Transverse colon (tissue), 4 donors: ENCODE measurements around the gene COL21A1. TPM values are rescaled to one million over a fixed set of nuclear protein-coding genes. Genes with fewer than 3 reads are reported as not detected.

ENCODE experiments used
- DNase-seq: peaks from one replicate; pipeline ENCODE4 v3.0.0-alpha.2; 2019
- H3K27ac ChIP-seq, 4 donors: fragments of 200-600 bp; sonication (generic); 2 replicates each; pipeline ENCODE4 v1.5.1; 2016 to 2018; ENCODE audit warnings: inconsistent platforms in 4 of 4
- H3K27me3 ChIP-seq: fragments of 200-600 bp; sonication (generic); 2 replicates; pipeline ENCODE4 v1.5.1; 2017; ENCODE audit warnings: inconsistent platforms
- H3K36me3 ChIP-seq, 4 donors: fragments of 200-600 bp; sonication (generic); 2 replicates each; pipeline ENCODE4 v1.5.1; 2017 to 2019; ENCODE audit warnings: inconsistent platforms in 4 of 4
- H3K4me1 ChIP-seq, 4 donors: fragments of 200-600 bp; sonication (generic); 2 replicates each; pipeline ENCODE4 v1.5.1; 2017 to 2020; ENCODE audit warnings: inconsistent platforms in 4 of 4
- H3K4me3 ChIP-seq, 4 donors: fragments of 200-600 bp; sonication (generic); 1 replicate in 1 of 4; 2 replicates in 3 of 4; pipeline versions ENCODE4 v1.5.1 to v1.6.1; 2017 to 2019; ENCODE audit warnings: inconsistent platforms in 4 of 4
- H3K9me3 ChIP-seq, 2 donors: fragments of 200-600 bp; sonication (generic); 2 replicates each; pipeline ENCODE4 v1.5.1; 2017 to 2019; ENCODE audit warnings: inconsistent platforms in 2 of 2
- EP300 ChIP-seq: sonication (generic); formaldehyde crosslinking; IDR thresholded peaks from one replicate; pipeline ENCODE4 v1.6.1; 2017; ENCODE audit warnings: antibody characterized with exemption, low read depth
- POLR2A ChIP-seq: fragments of 450-650 bp; IDR thresholded peaks from one replicate; pipeline ENCODE4 v1.6.1; 2016; ENCODE audit warnings: antibody characterized with exemption, mild to moderate bottlenecking, moderate library complexity
- POLR2AphosphoS5 ChIP-seq, 3 donors: sonication (generic); formaldehyde crosslinking; IDR thresholded peaks; one replicate each; pipeline ENCODE4 v1.6.1; 2016; ENCODE audit warnings: antibody characterized with exemption in 3 of 3
- WGBS, 2 donors: methylation state at CpG; one replicate each; pipeline ENCODE4 v1.1.5; 2018; ENCODE audit warnings: low coverage in 1 of 2; 5-methylcytosine and 5-hydroxymethylcytosine counted together
- in situ Hi-C, 4 donors: fragments of 200-750 bp; cut with MboI; loops; one replicate each; pipeline versions ENCODE4 v1.15.0 to v1.15.1; 2017; ENCODE audit warnings: low sequenced_read_pairs in 3 of 4, low pct_ligation_motif_present in 1 of 4, low pct_unique_long_range_greater_than_20kb in 1 of 4
- intact Hi-C: fragments of 100-400 bp; cut with DNase I; formaldehyde crosslinking; loops from one replicate; pipeline ENCODE4 v1.15.1; 2023; ENCODE audit warnings: low total_unique reads
- total RNA-seq, 4 donors: library from RNA; depleted of rRNA; stranded (reverse); fragments of >200 nt; gene quantifications; one replicate each; pipeline ENCODE4 v1.1.0, GENCODE V29; 2016
- TF ChIP-seq, protein P1 (sequence below), 5 experiments: fragments of 200-600 bp in 3 of 5; fragments of 450-650 bp in 2 of 5; sonication (generic) in 3 of 5; IDR thresholded peaks; 1 replicate in 2 of 5; 2 replicates in 3 of 5; pipeline ENCODE4 v1.5.1; 2016 to 2017; ENCODE audit warnings: antibody characterized with exemption in 5 of 5, inconsistent platforms in 3 of 5, mild to moderate bottlenecking in 2 of 5, moderate library complexity in 1 of 5

The COL21A1 gene
- total RNA-seq, 4 donors from 2014 or later = 0.40 to 5.7 (median 3.3) TPM

- Histone ChIP-seq H3K27ac (no peak overlapping the region), H3K4me3 (no peak overlapping the region), H3K9me3 (no peaks in the 10 kb centered on the region), H3K36me3 (no peaks in the 10 kb centered on the region), H3K4me1 (no peaks in the 10 kb centered on the region), H3K27me3 (no peaks in the 10 kb centered on the region)
- TF ChIP-seq, protein P1, sequence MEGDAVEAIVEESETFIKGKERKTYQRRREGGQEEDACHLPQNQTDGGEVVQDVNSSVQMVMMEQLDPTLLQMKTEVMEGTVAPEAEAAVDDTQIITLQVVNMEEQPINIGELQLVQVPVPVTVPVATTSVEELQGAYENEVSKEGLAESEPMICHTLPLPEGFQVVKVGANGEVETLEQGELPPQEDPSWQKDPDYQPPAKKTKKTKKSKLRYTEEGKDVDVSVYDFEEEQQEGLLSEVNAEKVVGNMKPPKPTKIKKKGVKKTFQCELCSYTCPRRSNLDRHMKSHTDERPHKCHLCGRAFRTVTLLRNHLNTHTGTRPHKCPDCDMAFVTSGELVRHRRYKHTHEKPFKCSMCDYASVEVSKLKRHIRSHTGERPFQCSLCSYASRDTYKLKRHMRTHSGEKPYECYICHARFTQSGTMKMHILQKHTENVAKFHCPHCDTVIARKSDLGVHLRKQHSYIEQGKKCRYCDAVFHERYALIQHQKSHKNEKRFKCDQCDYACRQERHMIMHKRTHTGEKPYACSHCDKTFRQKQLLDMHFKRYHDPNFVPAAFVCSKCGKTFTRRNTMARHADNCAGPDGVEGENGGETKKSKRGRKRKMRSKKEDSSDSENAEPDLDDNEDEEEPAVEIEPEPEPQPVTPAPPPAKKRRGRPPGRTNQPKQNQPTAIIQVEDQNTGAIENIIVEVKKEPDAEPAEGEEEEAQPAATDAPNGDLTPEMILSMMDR (IDR thresholded peaks at IDR 0.05) = no peak
- TF ChIP-seq POLR2AphosphoS5 (IDR thresholded peaks at IDR 0.05) = no peak
- TF ChIP-seq POLR2A = no peak
- no peak for TF ChIP-seq EP300
- 70 to 85% methylated on average over 2 of the region's 2 CpGs for WGBS, 2 donors
- intact Hi-C loops (no loop called here), in situ Hi-C loops (no loop called here)
- DNase-seq = no peak
These were observed 207.2 kb downstream of the COL21A1 start for GRCh38 chr6:56040223-56040622.

DNA sequence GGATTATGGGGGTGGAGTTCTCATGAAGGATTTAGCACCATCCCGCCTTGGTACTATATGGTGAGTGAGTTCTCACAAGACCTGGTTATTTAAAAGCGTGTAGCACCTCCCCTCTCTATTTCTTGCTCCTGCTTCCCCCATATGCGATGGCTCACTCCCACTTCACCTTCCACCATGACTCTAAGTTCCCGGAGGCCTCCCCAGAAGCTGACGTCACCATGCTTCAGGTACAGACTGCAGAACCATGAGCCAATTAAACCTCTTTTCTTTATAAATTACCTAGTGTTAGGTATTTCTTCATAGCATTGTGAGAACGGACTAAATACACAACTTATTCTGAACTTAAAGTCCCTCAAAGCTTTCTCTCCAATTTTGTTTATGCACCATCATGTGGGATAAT lies 208.6 kb downstream of the COL21A1 start:
- TF ChIP-seq EP300 (no peak), POLR2AphosphoS5 (IDR thresholded peaks at IDR 0.05) (no peak), POLR2A (no peak)
- TF ChIP-seq, protein P1 (IDR thresholded peaks at IDR 0.05) = no peak
- Histone ChIP-seq H3K4me1 (no peaks in the 10 kb centered on the region), H3K27ac (no peak overlapping the region), H3K36me3 (no peaks in the 10 kb centered on the region), H3K4me3 (no peak overlapping the region), H3K27me3 (no peaks in the 10 kb centered on the region), H3K9me3 (no peaks in the 10 kb centered on the region)
- in situ Hi-C loops = no loop called here
- DNase-seq = no peak
- intact Hi-C loops = no loop called here
- WGBS, 2 donors = 87 to 95% methylated on average over 4 to 6 of the region's 6 CpGs

DNA sequence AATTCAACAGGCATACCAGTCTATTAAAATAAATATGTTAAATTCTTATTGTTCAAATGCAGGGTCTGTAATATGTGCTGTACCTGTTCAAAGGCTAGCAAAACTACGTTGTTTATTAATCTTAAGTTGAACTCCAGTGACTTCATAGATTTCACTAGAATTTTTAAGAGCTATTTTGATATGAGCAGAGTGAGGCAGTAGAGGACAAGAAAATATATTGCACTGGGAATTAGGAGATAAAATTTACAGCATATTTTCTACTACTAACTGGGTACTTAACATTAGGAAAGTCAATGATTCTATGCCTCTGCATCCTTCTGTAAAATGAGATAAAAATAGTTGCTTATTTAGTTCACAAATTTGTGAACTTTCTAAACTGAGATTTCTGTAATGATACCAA lies 209.8 kb downstream of the COL21A1 start:
- H3K4me1 ChIP-seq = no peaks in the 10 kb centered on the region
- H3K9me3 ChIP-seq = no peaks in the 10 kb centered on the region
- H3K27me3 ChIP-seq = no peaks in the 10 kb centered on the region
- intact Hi-C loops = no loop called here
- no peak for DNase-seq
- H3K36me3 ChIP-seq = no peaks in the 10 kb centered on the region
- no peak overlapping the region for H3K4me3 ChIP-seq
- in situ Hi-C loops = no loop called here
- TF ChIP-seq POLR2AphosphoS5 (IDR thresholded peaks at IDR 0.05) (no peak), POLR2A (no peak), EP300 (no peak)
- TF ChIP-seq, protein P1 (IDR thresholded peaks at IDR 0.05) = no peak
- 27 to 63% methylated on average over 1 of the region's 1 CpG for WGBS, 2 donors
- no peak overlapping the region for H3K27ac ChIP-seq

- H3K9me3 ChIP-seq = no peaks in the 10 kb centered on the region
- in situ Hi-C loops (no loop called here), intact Hi-C loops (no loop called here)
- WGBS, 2 donors = 56 to 60% methylated on average over 1 of the region's 1 CpG
- no peaks in the 10 kb centered on the region for H3K4me1 ChIP-seq
- TF ChIP-seq EP300 = no peak
- TF ChIP-seq, protein P1 (IDR thresholded peaks at IDR 0.05) = no peak
- TF ChIP-seq POLR2A = no peak
- no peak for TF ChIP-seq POLR2AphosphoS5 (IDR thresholded peaks at IDR 0.05)
- no peaks in the 10 kb centered on the region for H3K27me3 ChIP-seq
- DNase-seq = no peak
- H3K36me3 ChIP-seq = no peaks in the 10 kb centered on the region
- no peak overlapping the region for H3K4me3 ChIP-seq
- H3K27ac ChIP-seq = no peak overlapping the region
These were observed 210.3 kb downstream of the COL21A1 start for GRCh38 chr6:56036916-56037600.
